Globus pallidus (tissue), 1 donor: ENCODE measurements around the gene EPHA8.

Experiments used
- DNase-seq: peaks from one replicate; pipeline ENCODE4 v3.0.0-alpha.2; 2015; ENCODE audit warnings: low spot score

Gene EPHA8

GRCh38 chr1:22645931-22646330, 82.6 kb downstream of the EPHA8 start:
- DNase-seq = no peak

- DNase-seq = no peak
Measured at GRCh38 chr1:22646384-22646783, 83.1 kb downstream of the EPHA8 start.

- no peak for DNase-seq
Measured at GRCh38 chr1:22650089-22650693, 86.9 kb downstream of the EPHA8 start.

- DNase-seq = no peak
Measured at GRCh38 chr1:22651941-22652856, 88.9 kb downstream of the EPHA8 start.

- peak; percentile 69 for DNase-seq
Measured at GRCh38 chr1:22652881-22653316, 89.6 kb downstream of the EPHA8 start, which contains the start of gene C1QB. TSS of gene C1QB (plus strand) at chr1:22653236. CDS start at chr1:22659463, 6,227 bp downstream.
